GM19099 (cell line): ENCODE measurements around the gene MRPS25.

ENCODE experiments used
- POLR2A ChIP-seq: IDR thresholded peaks from 3 replicates; pipeline ENCODE4 v1.6.1; 2011; ENCODE audit warnings: low read depth; ENCODE audit not compliant: insufficient read length; ENCODE audit errors: extremely low read depth

The MRPS25 gene

DNA sequence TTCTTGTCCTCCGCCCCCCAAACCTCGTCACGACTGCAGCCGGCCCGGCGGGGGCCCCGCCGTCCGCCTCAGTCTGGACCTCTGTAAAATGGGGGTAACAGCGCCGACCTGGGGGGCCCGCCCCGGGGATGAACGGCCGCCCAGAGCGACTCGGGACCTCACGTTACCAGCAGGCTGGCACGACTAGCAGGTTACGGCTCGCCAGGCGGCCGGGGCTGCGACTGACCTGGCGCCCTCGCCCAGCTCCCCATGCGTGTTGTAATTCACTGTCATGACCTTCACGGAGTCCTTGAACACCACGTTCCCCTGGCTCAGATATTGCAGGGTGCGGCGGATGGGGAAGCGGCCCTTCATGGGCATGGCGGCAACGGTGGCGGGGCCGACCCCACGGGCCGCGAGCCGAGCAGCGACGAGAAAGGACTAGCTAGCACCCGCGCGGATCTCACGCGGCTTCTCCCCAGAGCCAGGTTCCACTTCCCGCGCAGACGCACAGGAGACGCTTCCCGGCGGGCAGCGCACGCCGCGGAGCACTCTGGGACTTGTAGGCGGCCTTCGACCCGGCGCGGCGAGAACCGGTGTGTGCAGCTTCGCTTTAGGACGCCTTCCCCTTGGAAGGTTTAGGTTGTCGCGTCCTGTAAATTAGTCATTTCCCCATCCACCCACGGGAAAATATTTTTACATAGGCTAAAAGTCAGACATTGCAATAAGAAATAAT lies at the start of gene MRPS25:
Gene MRPS25, minus strand, starts transcription at position 481 of the 715 bp plus-strand sequence. Its CDS starts 121 bp downstream, at position 360.
- TF ChIP-seq POLR2A: peak; percentile 99

- TF ChIP-seq POLR2A: no peak
Observed at GRCh38 chr3:15113884-15114283, 48.8 kb upstream of the MRPS25 start.

- no peak for TF ChIP-seq POLR2A
Observed at GRCh38 chr3:15113471-15113870, 48.4 kb upstream of the MRPS25 start.

DNA sequence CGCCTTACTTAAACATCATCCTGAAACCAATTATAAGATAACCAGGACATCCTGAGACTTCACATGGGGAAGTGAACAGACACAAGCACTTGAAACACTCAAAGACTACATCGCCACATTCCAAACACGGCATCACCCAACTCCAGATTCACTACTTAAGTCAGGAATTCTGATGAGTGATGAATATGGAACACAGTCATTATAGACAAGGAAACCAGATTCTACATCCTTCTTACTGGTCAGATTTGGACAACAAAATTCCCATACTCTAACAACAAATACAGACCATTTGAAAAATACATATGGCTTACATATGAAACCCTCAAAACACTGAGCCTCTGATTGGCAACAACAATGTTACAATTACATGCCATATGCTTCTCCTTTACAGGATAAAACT lies 46.9 kb upstream of the MRPS25 start:
- no peak for TF ChIP-seq POLR2A

DNA sequence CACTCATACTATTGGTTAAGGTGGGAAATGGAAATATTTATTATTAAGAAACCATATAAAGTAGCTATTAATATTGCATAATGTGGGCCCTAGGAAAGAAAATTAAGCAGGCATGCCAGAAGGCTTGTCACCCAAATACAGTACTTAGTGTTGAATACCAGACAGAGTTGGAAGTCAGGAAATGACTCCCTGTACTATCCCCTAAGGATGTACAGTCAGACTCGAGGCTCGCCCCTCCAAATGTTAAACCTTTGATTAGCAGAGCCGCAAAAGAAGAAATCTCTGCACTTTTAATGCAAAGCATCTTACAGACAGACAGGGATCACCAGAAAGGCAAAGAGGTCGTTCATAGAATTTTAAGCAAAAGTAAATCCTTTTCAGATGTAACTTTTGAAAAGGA lies 45.1 kb upstream of the MRPS25 start:
- no peak for TF ChIP-seq POLR2A

- TF ChIP-seq POLR2A: no peak
Observed at GRCh38 chr3:15108869-15109268, 43.8 kb upstream of the MRPS25 start.

- TF ChIP-seq POLR2A: no peak
Observed at GRCh38 chr3:15108082-15108545, 43.0 kb upstream of the MRPS25 start.

DNA sequence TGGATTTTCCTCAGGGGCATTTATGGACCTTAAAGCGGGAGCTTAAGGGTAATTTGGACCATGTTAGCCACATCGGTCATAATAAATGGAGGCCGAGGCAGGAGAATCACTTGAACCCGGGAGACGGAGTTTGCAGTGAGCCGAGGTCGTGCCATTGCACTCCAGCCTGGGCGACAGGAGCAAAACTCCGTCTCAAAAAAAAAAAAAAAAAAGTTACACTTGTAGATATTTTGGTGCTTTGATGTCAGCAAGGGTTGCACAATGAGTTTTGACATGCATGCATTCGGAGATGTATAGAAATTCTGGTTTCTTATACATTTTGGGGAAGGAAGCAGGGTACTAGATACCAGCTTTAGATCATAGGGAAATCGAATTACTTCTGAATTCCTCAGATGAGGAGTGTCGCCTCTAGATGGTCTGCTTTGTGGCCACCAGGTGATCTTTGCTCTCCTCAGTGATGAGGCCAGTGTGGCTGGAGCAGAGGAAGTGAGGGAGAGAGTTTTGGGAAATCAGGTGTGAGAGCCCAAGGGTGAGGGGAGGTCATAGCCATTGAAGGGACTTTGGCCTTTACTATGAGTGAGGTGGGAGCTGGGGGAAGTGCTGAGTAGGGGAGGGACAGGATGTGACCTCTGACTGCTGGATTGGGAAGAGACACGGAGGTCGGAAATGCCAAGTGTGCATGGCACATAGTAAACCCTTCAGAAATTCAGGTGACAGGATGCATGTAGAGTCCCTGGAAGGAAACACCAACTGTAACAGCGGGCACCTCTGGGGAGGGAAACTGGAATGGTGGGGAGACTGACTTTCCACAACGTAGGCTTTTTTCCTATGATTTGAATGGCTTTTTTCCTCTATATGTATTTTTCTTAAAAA lies 42.2 kb upstream of the MRPS25 start:
- no peak for TF ChIP-seq POLR2A

GRCh38 chr3:15102836-15103235 lies 37.7 kb upstream of the MRPS25 start:
- TF ChIP-seq POLR2A: no peak

- no peak for TF ChIP-seq POLR2A
Observed at GRCh38 chr3:15102256-15102655, 37.1 kb upstream of the MRPS25 start.

DNA sequence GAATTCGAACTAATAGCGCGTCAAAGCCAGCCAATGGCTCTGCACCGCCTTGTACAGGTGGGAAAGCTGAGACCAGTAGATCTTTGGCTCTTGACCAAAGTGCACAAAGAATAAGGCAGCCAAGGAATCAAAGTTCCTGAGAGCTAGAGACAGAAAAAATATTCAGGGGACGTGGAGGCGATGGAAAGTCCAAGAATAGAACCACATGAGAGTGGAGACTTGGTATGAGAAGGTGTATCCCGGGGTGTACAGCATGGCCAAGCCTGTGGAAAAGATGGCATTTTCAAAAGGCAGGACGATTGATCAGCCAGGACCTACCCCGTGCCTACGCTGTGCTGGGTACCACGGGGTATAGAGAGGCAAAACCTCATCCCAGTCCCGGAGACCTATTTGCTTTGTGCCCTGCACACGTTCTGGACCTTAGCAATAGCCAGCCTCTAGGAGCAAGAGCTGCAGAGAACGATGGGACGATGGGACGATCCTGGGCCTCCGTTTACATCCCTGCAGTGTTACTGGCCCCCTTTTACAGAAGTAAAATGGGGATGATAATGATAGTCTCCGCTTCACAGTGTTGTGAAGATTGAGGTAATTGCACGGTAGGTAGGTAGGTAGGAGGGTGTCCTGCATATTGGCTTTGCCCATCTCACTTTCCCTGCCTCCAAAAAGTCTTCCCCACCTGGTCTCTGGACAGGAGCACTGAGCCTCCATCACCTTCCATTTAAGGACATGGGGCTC lies 34.4 kb upstream of the MRPS25 start:
- no peak for TF ChIP-seq POLR2A

GRCh38 chr3:15098503-15099363 lies 33.6 kb upstream of the MRPS25 start, which contains the start of gene RBSN:
Gene RBSN, minus strand, starts transcription at chr3:15099148. Its CDS starts 3,028 bp downstream, at chr3:15096120.
- TF ChIP-seq POLR2A: peak; percentile 92

GRCh38 chr3:15097891-15098290 lies 32.8 kb upstream of the MRPS25 start:
- no peak for TF ChIP-seq POLR2A

DNA sequence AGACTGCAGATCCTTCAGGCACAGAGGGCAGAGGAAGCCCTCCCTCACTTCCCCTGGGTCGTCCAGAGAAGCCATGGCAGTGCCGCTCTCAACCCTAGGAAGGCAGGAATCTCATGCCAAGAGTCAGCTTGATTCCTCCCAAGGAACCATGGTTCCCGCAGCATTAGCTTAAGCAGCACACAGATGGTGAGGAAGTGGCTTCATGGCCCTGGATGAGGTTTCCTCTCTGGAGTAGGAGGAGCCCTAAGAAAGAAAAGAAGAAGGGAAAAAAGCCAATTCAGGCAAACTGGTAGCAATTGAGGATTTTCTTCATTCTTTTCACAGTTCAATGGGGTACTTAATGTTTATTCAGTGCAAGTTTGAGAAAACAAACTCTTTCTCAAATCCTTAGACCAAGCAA lies 30.9 kb upstream of the MRPS25 start:
- no peak for TF ChIP-seq POLR2A
